ENCODE results near the gene ECHDC1. TPM values are rescaled to one million over a fixed set of nuclear protein-coding genes. Genes with fewer than 3 reads are reported as not detected.

Gene ECHDC1
- total and polyA plus RNA-seq, 2 of the 8 experiments (the other 6 are each of a cell fraction or from before 2014, with no cell fraction given): 11.3 to 60.5 TPM

DNA sequence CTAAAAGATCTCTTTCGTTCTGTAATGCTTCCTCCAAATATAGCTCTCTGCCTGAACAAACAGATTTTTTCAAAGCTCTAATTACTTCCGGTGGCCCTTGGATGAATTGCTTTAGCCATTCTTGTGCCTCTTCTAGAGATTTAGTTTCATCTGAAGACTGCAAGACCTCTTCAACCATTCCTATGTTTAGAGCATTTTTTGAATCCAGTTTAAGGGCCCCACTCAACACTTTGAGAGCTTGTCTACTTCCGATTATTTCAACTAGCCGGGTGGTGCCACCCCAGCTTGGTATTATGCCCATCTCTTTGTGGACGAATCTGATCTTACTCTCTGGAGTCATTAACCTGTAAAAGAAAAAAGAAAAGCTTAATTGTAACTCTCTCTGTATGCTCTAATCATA is 53.5 kb downstream of the ECHDC1 start:
- Histone ChIP-seq H2BK120ac (replicated peaks; ENCODE audit: low read depth, low read length) (no peak overlapping the region), H3K27me3 (replicated peaks in 1 of 4; ENCODE audit: control insufficient read depth in 3 of 4, extremely low read depth in 1 of 4, insufficient read depth in 3 of 4, low read length in 3 of 4) (no peaks in the 10 kb centered on the region), H3K23me2 (ENCODE audit: low read depth, low read length) (no peaks in the 10 kb centered on the region), H4K8ac (ENCODE audit: extremely low read depth, insufficient read depth, low read length) (no peak overlapping the region), H2BK15ac (ENCODE audit: low read length) (no peak overlapping the region), H2AFZ (ENCODE audit: low read length) (no peak overlapping the region), H3K56ac (replicated peaks; ENCODE audit: insufficient read length, low read depth, low read length) (no peak overlapping the region), H3K9me3 (ENCODE audit: insufficient read depth in 2 of 2, low read depth in 1 of 2, low read length in 1 of 2) (no peaks in the 10 kb centered on the region), H4K5ac (ENCODE audit: insufficient read length, low read depth, low read length) (no peak overlapping the region), H3K4ac (replicated peaks; ENCODE audit: insufficient read length, low read depth, low read length) (no peak overlapping the region), H2BK20ac (ENCODE audit: low read length) (no peak overlapping the region), H3K18ac (ENCODE audit: extremely low read depth, low read length) (no peak overlapping the region), H2BK12ac (ENCODE audit: low read depth, low read length) (no peak overlapping the region), H3K9ac (replicated peaks in 1 of 4; ENCODE audit: extremely low read depth in 1 of 4, low read depth in 3 of 4, low read length in 3 of 4) (no peak overlapping the region), H2BK5ac (ENCODE audit: low read depth, low read length) (no peak overlapping the region), H3K4me1 (replicated peaks in 1 of 4; ENCODE audit: control insufficient read depth in 3 of 4, insufficient read depth in 4 of 4, low read length in 3 of 4) (peaks cover 0 to 5% (median 0%) of the 10 kb centered on the region in 4 experiments; a peak in 3 of 7 replicates), H4K20me1 (replicated peaks in 1 of 2; ENCODE audit: control insufficient read depth in 1 of 2, insufficient read depth in 2 of 2, low read length in 2 of 2) (no peaks in the 10 kb centered on the region), H4K91ac (replicated peaks; ENCODE audit: insufficient read length, low read length) (no peak overlapping the region), H3K36me3 (ENCODE audit: control insufficient read depth in 2 of 4, insufficient read depth in 4 of 4, low read length in 3 of 4) (peaks cover 9 to 39% (median 16%) of the 10 kb centered on the region in 4 experiments), H3K4me3 (ENCODE audit: extremely low read depth in 1 of 4, insufficient read depth in 2 of 4, low read depth in 3 of 4, low read length in 4 of 4) (no peak overlapping the region), H3K23ac (ENCODE audit: insufficient read length) (no peak overlapping the region), H3K14ac (ENCODE audit: insufficient read length) (no peak overlapping the region), H2AK5ac (ENCODE audit: low read depth, low read length) (no peak overlapping the region), H3K79me1 (ENCODE audit: low read depth, low read length) (no peaks in the 10 kb centered on the region), H3K4me2 (ENCODE audit: insufficient read depth in 1 of 2, low read depth in 2 of 2, low read length in 2 of 2) (no peak overlapping the region), H3K79me2 (ENCODE audit: control insufficient read depth in 1 of 2, insufficient read depth in 2 of 2, low read length in 2 of 2) (no peaks in the 10 kb centered on the region), H3K27ac (ENCODE audit: low read depth, low read length) (no peak overlapping the region)
- ChIA-PET POLR2A (ENCODE audit: partially characterized antibody) (interaction anchor here (0.9 to 3.7 kb wide), 4 partner anchors 10 to 53 kb away, joined by 4 to 12 read pairs (median 5); partner anchors contain the start of gene RNF146), CTCF (ENCODE audit: partially characterized antibody) (interaction anchor here (0.8 to 3.7 kb wide), 5 partner anchors 8 to 227 kb away, joined by 3 to 15 read pairs (median 4); no protein-coding TSS in a partner anchor)
- TF ChIP-seq SUZ12 (IDR thresholded peaks at IDR 0.05; ENCODE audit: low read length) (no peak), SIRT6 (IDR thresholded peaks at IDR 0.05; ENCODE audit: low read length) (no peak), TAF7 (optimal IDR thresholded peaks at IDR 0.05; ENCODE audit: borderline replicate concordance, low read depth, low read length) (no peak), NRF1 (IDR thresholded peaks at IDR 0.05; ENCODE audit: low read depth, low read length) (no peak), BCL11A (IDR thresholded peaks at IDR 0.05; ENCODE audit: low read depth in 2 of 2, low read length in 2 of 2) (no peak), JUND (IDR thresholded peaks at IDR 0.05; ENCODE audit: low read length) (no peak), SP1 (IDR thresholded peaks at IDR 0.05; ENCODE audit: low read depth, low read length) (no peak), SIN3A (conservative IDR thresholded peaks at IDR 0.05 in 1 of 2, IDR thresholded peaks at IDR 0.05 in 1 of 2; ENCODE audit: low read depth in 1 of 2, low read length in 2 of 2) (no peak), HDAC2 (IDR thresholded peaks at IDR 0.05; ENCODE audit: borderline replicate concordance in 1 of 2, low read depth in 2 of 2, low read length in 2 of 2) (no peak), CEBPB (IDR thresholded peaks at IDR 0.05; ENCODE audit: low read depth, low read length) (no peak), ASH2L (IDR thresholded peaks at IDR 0.05; ENCODE audit: low read length) (no peak), POLR2A (IDR thresholded peaks at IDR 0.05; ENCODE audit: control extremely low read depth in 1 of 2, low read depth in 2 of 2, low read length in 2 of 2) (no peak)
- FAIRE-seq (no peak), DNase-seq (ENCODE audit: low read depth in 1 of 2, low spot score in 2 of 2) (no peak)
- 93% methylated on average over 5 of the region's 5 CpGs; no CpG with 5 or more reads in 1 of the 2 experiments for WGBS, 2 experiments (ENCODE audit: extremely low coverage in 1 of 2, insufficient coverage in 1 of 2, insufficient read length in 1 of 2, insufficient replicate concordance in 2 of 2, low coverage in 1 of 2, low lambda C conversion rate in 2 of 2, missing lambda C conversion rate in 1 of 2)
